B cell (primary cell): Measurements from ENCODE around the gene PIK3CB. TPM values are rescaled to one million over a fixed set of nuclear protein-coding genes. Genes with fewer than 3 reads are reported as not detected.

Experiments
- ATAC-seq: fragments of 200-7000 bp; cut with Tn5 transposase; one replicate; pipeline ENCODE4 v1.10.0; 2021; ENCODE audit warnings: low read depth, mild to moderate bottlenecking, moderate number of reproducible peaks, moderate library complexity
- CTCF ChIA-PET: fragments of 350-600 bp; sonication (Branson Sonifier 250); formaldehyde crosslinking; loops from one replicate; lab custom pipeline; 2021; ENCODE audit warnings: antibody characterized with exemption, inconsistent platforms; lab: Charles Lee
- POLR2A ChIA-PET: fragments of 350-600 bp; sonication (Branson Sonifier 250); formaldehyde crosslinking; loops from one replicate; lab custom pipeline; 2021; ENCODE audit warnings: antibody characterized with exemption; lab: Charles Lee
- DNase-seq: peaks from one replicate; pipeline ENCODE4 v3.0.0; 2013
- H2AFZ ChIP-seq: 2 replicates; pipeline ENCODE4 v1.6.1; 2012; ENCODE audit warnings: mild to moderate bottlenecking, low read depth, low read length; ENCODE audit not compliant: insufficient read depth, poor library complexity, severe bottlenecking
- H3K27ac ChIP-seq, 2 donors: 1 replicate in 1 of 2; 2 replicates in 1 of 2; pipeline ENCODE4 v1.5.1; 2012 to 2013; ENCODE audit warnings: low read length in 2 of 2, mild to moderate bottlenecking in 2 of 2, moderate library complexity in 1 of 2
- H3K27me3 ChIP-seq, 4 experiments: fragments of 200-600 bp in 1 of 4; sonication (generic) in 1 of 4; replicated peaks in 1 of 4; 1 replicate in 2 of 4; 2 replicates in 2 of 4; pipeline versions ENCODE4 v1.6.1 to v1.7.0; 2013 to 2016; ENCODE audit warnings: low read length in 3 of 4, mild to moderate bottlenecking in 2 of 4, mixed read lengths in 1 of 4, moderate library complexity in 1 of 4; ENCODE audit not compliant: insufficient read depth in 4 of 4, control insufficient read depth in 3 of 4; ENCODE audit errors: control extremely low read depth in 1 of 4
- H3K36me3 ChIP-seq, 2 experiments: replicated peaks in 1 of 2; 1 replicate in 1 of 2; 2 replicates in 1 of 2; pipeline versions ENCODE4 v1.6.1 to v1.7.1; 2013; ENCODE audit warnings: low read length in 1 of 2; ENCODE audit not compliant: insufficient read depth in 2 of 2, control insufficient read depth in 1 of 2; ENCODE audit errors: control extremely low read depth in 1 of 2, extremely low read depth in 1 of 2
- H3K4me1 ChIP-seq, 2 donors: fragments of 200-600 bp in 1 of 2; sonication (generic) in 1 of 2; 1 replicate in 1 of 2; 2 replicates in 1 of 2; pipeline versions ENCODE4 v1.5.1 to v1.6.1; 2013 to 2017; ENCODE audit warnings: low read length in 2 of 2; ENCODE audit not compliant: control insufficient read depth in 2 of 2, insufficient read depth in 2 of 2
- H3K4me2 ChIP-seq: replicated peaks from 2 replicates; pipeline ENCODE3; 2012; ENCODE audit warnings: mild to moderate bottlenecking, low read depth, low read length; ENCODE audit not compliant: poor library complexity, severe bottlenecking
- H3K4me3 ChIP-seq, 5 experiments: fragments of 200-600 bp in 1 of 5; sonication (generic) in 1 of 5; 1 replicate in 3 of 5; 2 replicates in 2 of 5; pipeline versions ENCODE4 v1.5.1 to v1.7.0; 2011 to 2016; ENCODE audit warnings: low read length in 4 of 5, mild to moderate bottlenecking in 4 of 5, low read depth in 2 of 5, control low read depth in 1 of 5, moderate library complexity in 1 of 5; ENCODE audit not compliant: insufficient read depth in 1 of 5; ENCODE audit errors: control extremely low read depth in 1 of 5, extremely low read depth in 1 of 5
- H3K79me2 ChIP-seq: fragments of 200-600 bp; sonication (generic); one replicate; pipeline ENCODE4 v1.6.0; 2016; ENCODE audit warnings: low read length; ENCODE audit not compliant: control insufficient read depth, insufficient read depth
- H3K9ac ChIP-seq: fragments of 200-600 bp; sonication (generic); 2 replicates; pipeline ENCODE4 v1.6.1; 2017; ENCODE audit warnings: mild to moderate bottlenecking, low read length, moderate library complexity
- H3K9me3 ChIP-seq, 3 donors: one replicate each; pipeline versions ENCODE4 v1.6.1 to v1.7.1; 2013; ENCODE audit warnings: low read length in 2 of 3; ENCODE audit not compliant: control insufficient read depth in 2 of 3, insufficient read depth in 1 of 3; ENCODE audit errors: control extremely low read depth in 1 of 3
- H4K20me1 ChIP-seq: 2 replicates; pipeline ENCODE4 v1.6.0; 2012; ENCODE audit warnings: mild to moderate bottlenecking, low read length; ENCODE audit not compliant: insufficient read depth, control insufficient read depth, poor library complexity, severe bottlenecking
- H3K27ac Mint-ChIP-seq: one replicate; pipeline ENCODE4 v1.8.0; 2021; ENCODE audit warnings: mixed read lengths
- H3K27me3 Mint-ChIP-seq: one replicate; pipeline ENCODE4 v1.8.0; 2021; ENCODE audit warnings: mixed read lengths
- H3K4me1 Mint-ChIP-seq: one replicate; pipeline ENCODE4 v1.8.0; 2021; ENCODE audit warnings: mixed read lengths
- H3K4me3 Mint-ChIP-seq: one replicate; pipeline ENCODE4 v1.8.0; 2021; ENCODE audit warnings: mixed read lengths
- H3K9me3 Mint-ChIP-seq: one replicate; pipeline ENCODE4 v1.8.0; 2022; ENCODE audit warnings: mixed read lengths; ENCODE audit not compliant: insufficient read depth
- EZH2 ChIP-seq: IDR thresholded peaks from 2 replicates; pipeline ENCODE4 v1.6.1; 2012; ENCODE audit warnings: borderline replicate concordance, low read depth, mild to moderate bottlenecking, moderate library complexity, low read length; ENCODE audit not compliant: insufficient read depth, poor library complexity, severe bottlenecking
- WGBS: methylation state at CpG from one replicate; pipeline ENCODE4 v1.1.5; 2013; ENCODE audit warnings: missing lambda C conversion rate; ENCODE audit not compliant: insufficient coverage; 5-methylcytosine and 5-hydroxymethylcytosine counted together
- intact Hi-C: fragments of 100-400 bp; cut with micrococcal nuclease; formaldehyde crosslinking; loops from one replicate; pipeline ENCODE4 v1.10.0; 2022
- polyA plus RNA-seq: library from polyadenylated mRNA; depleted of rRNA; stranded (reverse); fragments of >200 nt; gene quantifications from 2 replicates; pipeline ENCODE4 v1.2.3, GENCODE V29; 2012
- total RNA-seq, 2 donors: library from RNA; stranded (reverse); fragments of 120-200 nt in 1 of 2; gene quantifications; 1 replicate in 1 of 2; 2 replicates in 1 of 2; pipeline versions ENCODE4 v1.2.3 to v1.2.4, GENCODE V29; 2013 to 2022
- TF ChIP-seq, protein P1 (sequence below): fragments of 200-600 bp; IDR thresholded peaks from one replicate; pipeline ENCODE4 v1.8.0; 2022; ENCODE audit warnings: antibody characterized with exemption, mild to moderate bottlenecking

The PIK3CB gene
- total and polyA plus RNA-seq, 2 donors (not counting 1 experiment from before 2014, with no cell fraction given): 3.6 to 29.4 TPM

GRCh38 chr3:138846262-138846791, 11.6 kb upstream of the PIK3CB start:
- POLR2A ChIA-PET: no interaction called here
- H3K9me3 ChIP-seq: no peaks in the 10 kb centered on the region
- H3K4me3 ChIP-seq: no peak overlapping the region
- H3K36me3 ChIP-seq: no peaks in the 10 kb centered on the region
- 83% methylated on average over 5 of the region's 10 CpGs for WGBS
- no peak overlapping the region for H3K4me2 ChIP-seq
- H2AFZ ChIP-seq: no peak overlapping the region
- no peak overlapping the region for H3K4me3 Mint-ChIP-seq
- H3K4me1 Mint-ChIP-seq: peaks cover 3% of the 10 kb centered on the region
- no peak for ATAC-seq
- no peaks in the 10 kb centered on the region for H4K20me1 ChIP-seq
- H3K27me3 Mint-ChIP-seq: no peaks in the 10 kb centered on the region
- H3K9ac ChIP-seq: no peak overlapping the region
- H3K4me1 ChIP-seq: no peaks in the 10 kb centered on the region
- H3K27me3 ChIP-seq: no peaks in the 10 kb centered on the region
- no peaks in the 10 kb centered on the region for H3K9me3 Mint-ChIP-seq
- intact Hi-C loops: no loop called here
- DNase-seq: no peak
- H3K27ac Mint-ChIP-seq: no peak overlapping the region
- no peak overlapping the region for H3K27ac ChIP-seq
- TF ChIP-seq EZH2: no peak
- TF ChIP-seq, protein P1, sequence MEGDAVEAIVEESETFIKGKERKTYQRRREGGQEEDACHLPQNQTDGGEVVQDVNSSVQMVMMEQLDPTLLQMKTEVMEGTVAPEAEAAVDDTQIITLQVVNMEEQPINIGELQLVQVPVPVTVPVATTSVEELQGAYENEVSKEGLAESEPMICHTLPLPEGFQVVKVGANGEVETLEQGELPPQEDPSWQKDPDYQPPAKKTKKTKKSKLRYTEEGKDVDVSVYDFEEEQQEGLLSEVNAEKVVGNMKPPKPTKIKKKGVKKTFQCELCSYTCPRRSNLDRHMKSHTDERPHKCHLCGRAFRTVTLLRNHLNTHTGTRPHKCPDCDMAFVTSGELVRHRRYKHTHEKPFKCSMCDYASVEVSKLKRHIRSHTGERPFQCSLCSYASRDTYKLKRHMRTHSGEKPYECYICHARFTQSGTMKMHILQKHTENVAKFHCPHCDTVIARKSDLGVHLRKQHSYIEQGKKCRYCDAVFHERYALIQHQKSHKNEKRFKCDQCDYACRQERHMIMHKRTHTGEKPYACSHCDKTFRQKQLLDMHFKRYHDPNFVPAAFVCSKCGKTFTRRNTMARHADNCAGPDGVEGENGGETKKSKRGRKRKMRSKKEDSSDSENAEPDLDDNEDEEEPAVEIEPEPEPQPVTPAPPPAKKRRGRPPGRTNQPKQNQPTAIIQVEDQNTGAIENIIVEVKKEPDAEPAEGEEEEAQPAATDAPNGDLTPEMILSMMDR: no peak
- H3K79me2 ChIP-seq: no peaks in the 10 kb centered on the region
- CTCF ChIA-PET: no interaction called here

- ChIA-PET POLR2A (no interaction called here), CTCF (no interaction called here)
- no peaks in the 10 kb centered on the region for H3K9me3 Mint-ChIP-seq
- H3K4me2 ChIP-seq: no peak overlapping the region
- no peaks in the 10 kb centered on the region for H3K9me3 ChIP-seq
- no peak for TF ChIP-seq EZH2
- TF ChIP-seq, protein P1: no peak
- no peak overlapping the region for H3K4me3 ChIP-seq
- H3K9ac ChIP-seq: no peak overlapping the region
- no peaks in the 10 kb centered on the region for H3K79me2 ChIP-seq
- H4K20me1 ChIP-seq: no peaks in the 10 kb centered on the region
- H2AFZ ChIP-seq: no peak overlapping the region
- peaks cover 3% of the 10 kb centered on the region for H3K4me1 Mint-ChIP-seq
- no peak overlapping the region for H3K27ac Mint-ChIP-seq
- H3K27me3 ChIP-seq: no peaks in the 10 kb centered on the region
- no peak overlapping the region for H3K4me3 Mint-ChIP-seq
- ATAC-seq: no peak
- no peaks in the 10 kb centered on the region for H3K27me3 Mint-ChIP-seq
- H3K4me1 ChIP-seq: no peaks in the 10 kb centered on the region
- no peak for DNase-seq
- H3K36me3 ChIP-seq: no peaks in the 10 kb centered on the region
- WGBS: no CpG with 5 or more reads among the region's 6 CpGs
- H3K27ac ChIP-seq: no peak overlapping the region
- intact Hi-C loops: no loop called here
These were observed 11.0 kb upstream of the PIK3CB start for GRCh38 chr3:138845771-138846173.
